Keratinocyte (primary cell): ENCODE measurements around the gene UGT1A6. TPM values are rescaled to one million over a fixed set of nuclear protein-coding genes. Genes with fewer than 3 reads are reported as not detected.

Experiments
- DNase-seq: peaks from one replicate; pipeline ENCODE4 v3.0.0-alpha.2; 2011; ENCODE audit warnings: low read depth, missing footprints, low spot score
- FAIRE-seq: peaks from 2 replicates; lab custom pipeline; 2011; peaks lifted over from hg19 to GRCh38; lab: Jason Lieb, UNC
- H2AFZ ChIP-seq: 2 replicates; pipeline ENCODE4 v1.6.0; 2012; ENCODE audit warnings: low read length, control low read depth, inconsistent platforms; ENCODE audit not compliant: control insufficient read depth
- H3K27ac ChIP-seq: 2 replicates; pipeline ENCODE4 v1.5.1; 2011; ENCODE audit warnings: low read length; ENCODE audit not compliant: control insufficient read depth, insufficient read depth
- H3K27me3 ChIP-seq: 3 replicates; pipeline ENCODE4 v1.6.0; 2011; ENCODE audit warnings: low read length; ENCODE audit not compliant: control insufficient read depth, insufficient read depth; ENCODE audit errors: extremely low read depth
- H3K36me3 ChIP-seq, 2 experiments: 2 replicates in 1 of 2; 3 replicates in 1 of 2; pipeline ENCODE4 v1.5.1; 2011; ENCODE audit warnings: low read length in 2 of 2, mild to moderate bottlenecking in 1 of 2; ENCODE audit not compliant: control insufficient read depth in 2 of 2, insufficient read depth in 2 of 2; ENCODE audit errors: extremely low read depth in 1 of 2
- H3K4me1 ChIP-seq: 3 replicates; pipeline ENCODE4 v1.5.1; 2011; ENCODE audit warnings: low read length; ENCODE audit not compliant: control insufficient read depth, insufficient read depth; ENCODE audit errors: extremely low read depth
- H3K4me2 ChIP-seq: 3 replicates; pipeline ENCODE4 v1.6.0; 2011; ENCODE audit warnings: low read depth, low read length; ENCODE audit not compliant: control insufficient read depth, insufficient read depth; ENCODE audit errors: extremely low read depth
- H3K4me3 ChIP-seq, 3 experiments: fragments of 200-600 bp in 1 of 3; sonication (generic) in 1 of 3; 2 replicates in 2 of 3; 3 replicates in 1 of 3; pipeline ENCODE4 v1.5.1; 2011 to 2016; ENCODE audit warnings: low read length in 3 of 3, mild to moderate bottlenecking in 3 of 3, control low read depth in 2 of 3, inconsistent platforms in 1 of 3, low read depth in 1 of 3, mixed read lengths in 1 of 3, mixed run types in 1 of 3, moderate library complexity in 1 of 3; ENCODE audit not compliant: control insufficient read depth in 2 of 3, insufficient read depth in 2 of 3; ENCODE audit errors: extremely low read depth in 1 of 3
- H3K79me2 ChIP-seq: 2 replicates; pipeline ENCODE4 v1.6.0; 2012; ENCODE audit warnings: low read length; ENCODE audit not compliant: control insufficient read depth, insufficient read depth
- H3K9ac ChIP-seq: 3 replicates; pipeline ENCODE4 v1.6.0; 2011; ENCODE audit warnings: low read length; ENCODE audit not compliant: control insufficient read depth, insufficient read depth; ENCODE audit errors: extremely low read depth
- H3K9me1 ChIP-seq: 3 replicates; pipeline ENCODE4 v1.6.0; 2011; ENCODE audit warnings: low read length; ENCODE audit not compliant: control insufficient read depth, insufficient read depth; ENCODE audit errors: extremely low read depth
- H3K9me3 ChIP-seq: 2 replicates; pipeline ENCODE4 v1.5.1; 2012; ENCODE audit warnings: low read depth, low read length; ENCODE audit not compliant: control insufficient read depth
- H4K20me1 ChIP-seq: 3 replicates; pipeline ENCODE4 v1.6.0; 2011; ENCODE audit warnings: low read length; ENCODE audit not compliant: control insufficient read depth, insufficient read depth; ENCODE audit errors: extremely low read depth
- EZH2 ChIP-seq: IDR thresholded peaks from one replicate; pipeline ENCODE4 v1.6.1; 2012; ENCODE audit warnings: inconsistent platforms, mild to moderate bottlenecking, low read length, moderate library complexity
- dilution Hi-C: fragments of 300-500 bp; cut with MboI; formaldehyde crosslinking; loops from one replicate; pipeline ENCODE4 v1.7.0; 2020; ENCODE audit warnings: low sequenced_read_pairs; ENCODE audit not compliant: extremely low pct_ligation_motif_present
- polyA plus RNA-seq, 5 experiments: library from polyadenylated mRNA; depleted of rRNA in 3 of 5; stranded (reverse) in 3 of 5; stranded (forward) in 1 of 5; unstranded in 1 of 5; fragments of >200 nt; gene quantifications; 1 replicate in 1 of 5; 2 replicates in 3 of 5; 3 replicates in 1 of 5; pipeline versions ENCODE4 v1.2.1 to v1.2.3, GENCODE V29; 2011 to 2012; ENCODE audit warnings: missing spikeins in 2 of 5, low read depth in 1 of 5, low replicate concordance in 1 of 5
- TF ChIP-seq, protein P1 (sequence below), 3 experiments: IDR thresholded peaks in 1 of 3; conservative IDR thresholded peaks in 1 of 3; optimal IDR thresholded peaks in 1 of 3; 2 replicates in 2 of 3; 3 replicates in 1 of 3; pipeline versions ENCODE3 to v1.5.1; 2011; ENCODE audit warnings: low read length in 3 of 3, mild to moderate bottlenecking in 3 of 3, moderate library complexity in 2 of 3, control low read depth in 1 of 3, inconsistent platforms in 1 of 3; ENCODE audit not compliant: insufficient read depth in 2 of 3; ENCODE audit errors: extremely low read depth in 1 of 3

UGT1A6 gene
- polyA plus RNA-seq, 1 donor (not counting 4 experiments of a cell fraction or from before 2014, with no cell fraction given) = 133 TPM

GRCh38 chr2:233780771-233781170 lies 88.1 kb downstream of the UGT1A6 start:
- no peaks in the 10 kb centered on the region for H3K27me3 ChIP-seq
- dilution Hi-C loops = no loop called here
- no peak for DNase-seq

DNA sequence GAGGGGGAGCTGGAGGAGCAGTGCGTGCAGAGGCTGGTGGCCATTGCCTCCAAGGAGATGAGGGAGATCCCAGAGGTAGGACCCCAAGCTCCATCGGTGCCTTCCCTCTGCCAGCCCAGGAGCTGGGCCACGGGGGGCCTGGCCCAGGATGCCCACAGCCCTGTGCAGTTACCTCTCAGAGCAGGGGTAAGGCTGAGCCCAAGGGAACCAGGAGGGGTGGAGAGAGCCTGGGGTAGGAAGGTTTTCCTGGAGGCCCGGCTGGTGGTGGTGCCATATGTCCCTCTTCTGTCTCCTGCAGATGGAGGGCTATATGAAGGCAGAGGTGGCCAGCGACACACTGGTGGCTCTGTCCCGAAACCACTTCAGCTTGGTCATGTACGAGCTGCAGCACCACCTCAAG lies 96.9 kb downstream of the UGT1A6 start:
- Histone ChIP-seq H3K4me3 (no peak overlapping the region), H3K36me3 (no peaks in the 10 kb centered on the region), H3K4me1 (no peaks in the 10 kb centered on the region), H3K27me3 (no peaks in the 10 kb centered on the region), H3K27ac (no peak overlapping the region), H4K20me1 (no peaks in the 10 kb centered on the region), H3K9me1 (no peaks in the 10 kb centered on the region), H3K79me2 (no peaks in the 10 kb centered on the region), H3K9me3 (no peaks in the 10 kb centered on the region), H2AFZ (no peak overlapping the region), H3K4me2 (no peak overlapping the region), H3K9ac (no peak overlapping the region)
- no peak for FAIRE-seq
- dilution Hi-C loops = no loop called here
- no peak for DNase-seq
- TF ChIP-seq, protein P1, sequence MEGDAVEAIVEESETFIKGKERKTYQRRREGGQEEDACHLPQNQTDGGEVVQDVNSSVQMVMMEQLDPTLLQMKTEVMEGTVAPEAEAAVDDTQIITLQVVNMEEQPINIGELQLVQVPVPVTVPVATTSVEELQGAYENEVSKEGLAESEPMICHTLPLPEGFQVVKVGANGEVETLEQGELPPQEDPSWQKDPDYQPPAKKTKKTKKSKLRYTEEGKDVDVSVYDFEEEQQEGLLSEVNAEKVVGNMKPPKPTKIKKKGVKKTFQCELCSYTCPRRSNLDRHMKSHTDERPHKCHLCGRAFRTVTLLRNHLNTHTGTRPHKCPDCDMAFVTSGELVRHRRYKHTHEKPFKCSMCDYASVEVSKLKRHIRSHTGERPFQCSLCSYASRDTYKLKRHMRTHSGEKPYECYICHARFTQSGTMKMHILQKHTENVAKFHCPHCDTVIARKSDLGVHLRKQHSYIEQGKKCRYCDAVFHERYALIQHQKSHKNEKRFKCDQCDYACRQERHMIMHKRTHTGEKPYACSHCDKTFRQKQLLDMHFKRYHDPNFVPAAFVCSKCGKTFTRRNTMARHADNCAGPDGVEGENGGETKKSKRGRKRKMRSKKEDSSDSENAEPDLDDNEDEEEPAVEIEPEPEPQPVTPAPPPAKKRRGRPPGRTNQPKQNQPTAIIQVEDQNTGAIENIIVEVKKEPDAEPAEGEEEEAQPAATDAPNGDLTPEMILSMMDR (optimal IDR thresholded peaks at IDR 0.05 in 1 of 3, IDR thresholded peaks at IDR 0.05 in 1 of 3, conservative IDR thresholded peaks at IDR 0.05 in 1 of 3; ENCODE audit: extremely low read depth in 1 of 3, insufficient read depth in 2 of 3, low read length in 3 of 3) = no peak
- TF ChIP-seq EZH2 = no peak

More at GRCh38 chr2:233780771-233781170, 88.1 kb downstream of the UGT1A6 start:
- Histone ChIP-seq H3K27ac (no peak overlapping the region), H2AFZ (no peak overlapping the region), H3K4me2 (no peak overlapping the region), H3K4me3 (no peak overlapping the region), H3K9me1 (no peaks in the 10 kb centered on the region), H4K20me1 (no peaks in the 10 kb centered on the region), H3K9me3 (no peaks in the 10 kb centered on the region), H3K4me1 (no peaks in the 10 kb centered on the region), H3K9ac (no peak overlapping the region), H3K36me3 (no peaks in the 10 kb centered on the region), H3K79me2 (no peaks in the 10 kb centered on the region)
- TF ChIP-seq EZH2 = no peak
- TF ChIP-seq, protein P1 (optimal IDR thresholded peaks at IDR 0.05 in 1 of 3, IDR thresholded peaks at IDR 0.05 in 1 of 3, conservative IDR thresholded peaks at IDR 0.05 in 1 of 3; ENCODE audit: extremely low read depth in 1 of 3, insufficient read depth in 2 of 3, low read length in 3 of 3) = no peak
- no peak for FAIRE-seq
